Measurements from ENCODE around the gene NCEH1. TPM values are rescaled to one million over a fixed set of nuclear protein-coding genes. Genes with fewer than 3 reads are reported as not detected.
A peak's percentile ranks its signal among the peaks of the same experiment; 100 is the strongest.

Gene NCEH1
- total and polyA plus RNA-seq, 10 of the 15 experiments (the other 5 are each of a cell fraction or from before 2014, with no cell fraction given), result 1.8 to 8.1 (median 4.5) TPM

DNA sequence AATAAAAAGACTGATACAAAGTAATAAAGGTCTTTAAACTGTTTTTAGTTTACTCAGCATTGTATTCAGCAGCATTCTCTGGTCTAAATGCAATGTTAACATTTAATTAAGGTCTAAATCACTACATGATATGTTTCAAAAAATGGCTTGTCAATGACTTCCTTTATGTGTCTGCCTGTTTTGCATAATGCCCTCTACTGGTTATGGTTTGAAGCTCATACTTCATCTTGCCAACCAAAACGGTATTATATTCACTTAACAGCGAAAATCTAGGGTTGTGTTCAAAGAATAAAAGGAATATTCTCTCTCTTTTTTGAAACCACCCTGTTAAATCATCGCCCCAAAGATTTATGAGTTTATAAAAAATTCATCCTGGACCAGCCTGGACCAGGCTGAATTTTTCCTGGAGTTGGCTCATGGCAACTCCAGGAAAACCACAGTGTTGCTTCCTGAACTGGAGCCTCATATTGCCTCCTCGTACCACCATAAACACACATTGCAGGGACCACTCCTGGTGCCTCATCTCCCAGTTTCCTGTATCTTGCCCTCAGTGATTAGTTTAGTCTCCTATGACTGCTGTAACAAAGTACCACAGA, 6.7 kb upstream of the NCEH1 start:
- no peak overlapping the region; the same call in 1 of the 2 replicates for H2AFZ ChIP-seq (ENCODE audit: control insufficient read depth, low read depth, low read length)
- TF ChIP-seq CBFB (IDR thresholded peaks at IDR 0.05; ENCODE audit: low read depth) (no peak), POU2F2 (IDR thresholded peaks at IDR 0.05; ENCODE audit: borderline replicate concordance, low read depth, low read length) (peak; percentile 71; the same call in 1 of the 3 replicates), CTCF (IDR thresholded peaks at IDR 0.05 in 2 of 3, conservative IDR thresholded peaks at IDR 0.05 in 1 of 3; ENCODE audit: control insufficient read depth in 2 of 3, extremely low read depth in 1 of 3, insufficient read depth in 1 of 3, low read depth in 3 of 3, low read length in 3 of 3) (peak in 2 of 3 experiments; percentile 32 to 43; a peak in 4 of 6 replicates)
- H3K79me2 ChIP-seq (ENCODE audit: control insufficient read depth, insufficient read depth, low read length), result no peaks in the 10 kb centered on the region
- H3K4me2 ChIP-seq (ENCODE audit: control insufficient read depth, insufficient read depth), result no peak overlapping the region
- FAIRE-seq, result no peak
- H3K4me1 ChIP-seq (ENCODE audit: control insufficient read depth, insufficient read depth, low read length), result no peaks in the 10 kb centered on the region
- no peak overlapping the region for H3K9ac ChIP-seq (ENCODE audit: control insufficient read depth, insufficient read depth, low read length)
- H3K27ac ChIP-seq (ENCODE audit: control insufficient read depth, insufficient read depth), result no peak overlapping the region
- WGBS (ENCODE audit: insufficient coverage, insufficient replicate concordance, low lambda C conversion rate, missing lambda C conversion rate), result 21% methylated on average over 4 of the region's 4 CpGs
- SMC1A ChIA-PET (ENCODE audit: uncharacterized antibody, unreplicated experiment), result no interaction called here
- no peak for DNase-seq (ENCODE audit: low read depth, low spot score)
- RAD21 ChIA-PET (ENCODE audit: unreplicated experiment), result interaction anchor here (1.1 kb wide), 1 partner anchor 9 kb away, joined by 3 read pairs; no protein-coding TSS in a partner anchor
- intact Hi-C loops (cut with micrococcal nuclease; ENCODE audit: unreplicated experiment), result no loop called here
- ATAC-seq, result peak; percentile 76
- H3K4me3 ChIP-seq, result no peak overlapping the region
- H3K9me3 ChIP-seq (replicated peaks; ENCODE audit: control insufficient read depth, insufficient read depth, low read length), result no peaks in the 10 kb centered on the region
- no peaks in the 10 kb centered on the region for H4K20me1 ChIP-seq (ENCODE audit: control insufficient read depth, insufficient read depth)
- no peaks in the 10 kb centered on the region for H3K36me3 ChIP-seq (ENCODE audit: control insufficient read depth in 2 of 2, insufficient read depth in 2 of 2, low read length in 1 of 2)
- in situ Hi-C loops (cut with MboI), result no loop called here
- POLR2A ChIA-PET, result no interaction called here
- CTCF ChIA-PET, result interaction anchor here (0.6 to 1.7 kb wide), 5 partner anchors 8 to 74 kb away, joined by 3 to 4 read pairs (median 3); no protein-coding TSS in a partner anchor
- BruUV-seq (replicated peaks), result no TSS peak
- no peaks in the 10 kb centered on the region for H3K27me3 ChIP-seq (replicated peaks in 1 of 2; ENCODE audit: control insufficient read depth in 2 of 2, insufficient read depth in 2 of 2, low read length in 1 of 2)

- in situ Hi-C loops (cut with MboI) (no loop called here), intact Hi-C loops (cut with micrococcal nuclease; ENCODE audit: unreplicated experiment) (no loop called here)
- Histone ChIP-seq H2AFZ (ENCODE audit: control insufficient read depth, low read depth, low read length) (no peak overlapping the region), H4K20me1 (ENCODE audit: control insufficient read depth, insufficient read depth) (no peaks in the 10 kb centered on the region), H3K9me3 (replicated peaks; ENCODE audit: control insufficient read depth, insufficient read depth, low read length) (no peaks in the 10 kb centered on the region), H3K9ac (ENCODE audit: control insufficient read depth, insufficient read depth, low read length) (no peak overlapping the region), H3K4me2 (ENCODE audit: control insufficient read depth, insufficient read depth) (no peak overlapping the region), H3K36me3 (ENCODE audit: control insufficient read depth in 2 of 2, insufficient read depth in 2 of 2, low read length in 1 of 2) (no peaks in the 10 kb centered on the region), H3K4me1 (ENCODE audit: control insufficient read depth, insufficient read depth, low read length) (no peaks in the 10 kb centered on the region), H3K79me2 (ENCODE audit: control insufficient read depth, insufficient read depth, low read length) (no peaks in the 10 kb centered on the region), H3K27ac (ENCODE audit: control insufficient read depth, insufficient read depth) (no peak overlapping the region), H3K27me3 (replicated peaks in 1 of 2; ENCODE audit: control insufficient read depth in 2 of 2, insufficient read depth in 2 of 2, low read length in 1 of 2) (no peaks in the 10 kb centered on the region), H3K4me3 (no peak overlapping the region)
- ChIA-PET POLR2A (no interaction called here), RAD21 (ENCODE audit: unreplicated experiment) (no interaction called here), SMC1A (ENCODE audit: uncharacterized antibody, unreplicated experiment) (no interaction called here), CTCF (interaction anchor here (1.7 kb wide), 1 partner anchor 32 kb away, joined by 3 read pairs; no protein-coding TSS in a partner anchor)
- ATAC-seq (no peak), DNase-seq (ENCODE audit: low read depth, low spot score) (no peak), FAIRE-seq (no peak)
- no TSS peak for BruUV-seq (replicated peaks)
- WGBS (ENCODE audit: insufficient coverage, insufficient replicate concordance, low lambda C conversion rate, missing lambda C conversion rate), result 1% methylated on average over 5 of the region's 5 CpGs
- TF ChIP-seq ZBED1 (IDR thresholded peaks at IDR 0.05; ENCODE audit: borderline replicate concordance), result no peak
- no peak for TF ChIP-seq STAT1 (conservative IDR thresholded peaks at IDR 0.05)
- no peak for TF ChIP-seq ZNF274 (IDR thresholded peaks at IDR 0.05; ENCODE audit: insufficient read depth, insufficient read length)
- no peak for TF ChIP-seq MTA2 (IDR thresholded peaks at IDR 0.05; ENCODE audit: low read depth)
- TF ChIP-seq NRF1 (conservative IDR thresholded peaks at IDR 0.05; ENCODE audit: low read depth, low read length), result no peak
- no peak for TF ChIP-seq NR2C2 (IDR thresholded peaks at IDR 0.05; ENCODE audit: borderline replicate concordance, control insufficient read depth, insufficient read length, low read depth)
- TF ChIP-seq LARP7 (IDR thresholded peaks at IDR 0.05), result no peak
- TF ChIP-seq, protein P1, sequence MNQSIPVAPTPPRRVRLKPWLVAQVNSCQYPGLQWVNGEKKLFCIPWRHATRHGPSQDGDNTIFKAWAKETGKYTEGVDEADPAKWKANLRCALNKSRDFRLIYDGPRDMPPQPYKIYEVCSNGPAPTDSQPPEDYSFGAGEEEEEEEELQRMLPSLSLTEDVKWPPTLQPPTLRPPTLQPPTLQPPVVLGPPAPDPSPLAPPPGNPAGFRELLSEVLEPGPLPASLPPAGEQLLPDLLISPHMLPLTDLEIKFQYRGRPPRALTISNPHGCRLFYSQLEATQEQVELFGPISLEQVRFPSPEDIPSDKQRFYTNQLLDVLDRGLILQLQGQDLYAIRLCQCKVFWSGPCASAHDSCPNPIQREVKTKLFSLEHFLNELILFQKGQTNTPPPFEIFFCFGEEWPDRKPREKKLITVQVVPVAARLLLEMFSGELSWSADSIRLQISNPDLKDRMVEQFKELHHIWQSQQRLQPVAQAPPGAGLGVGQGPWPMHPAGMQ (IDR thresholded peaks at IDR 0.05; ENCODE audit: borderline replicate concordance), result no peak
- TF ChIP-seq RFX5 (IDR thresholded peaks at IDR 0.05; ENCODE audit: low read depth, low read length), result no peak
Measured at GRCh38 chr3:172716476-172716875, 5.6 kb upstream of the NCEH1 start.
